Measurements from ENCODE around the gene TIAM2.

DNA sequence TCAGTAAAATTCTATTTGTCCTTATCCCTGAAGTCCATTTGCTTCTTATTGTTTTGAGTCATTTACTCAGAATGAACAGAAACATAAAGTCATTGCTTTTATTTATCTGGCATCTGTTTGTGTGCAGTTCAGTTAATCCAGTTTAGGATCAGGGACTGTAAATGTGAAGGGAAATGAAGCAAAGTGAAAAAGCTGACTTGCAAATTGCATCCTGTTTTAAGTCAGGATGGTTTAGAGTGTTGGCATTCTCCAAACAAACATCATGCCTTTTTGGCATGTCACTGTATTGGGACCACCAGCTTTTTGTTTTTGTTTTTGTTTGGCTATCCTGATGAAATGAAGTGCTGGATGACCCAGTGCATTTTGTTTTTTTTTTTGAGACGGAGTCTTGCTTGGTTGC lies 168.5 kb downstream of the TIAM2 start:
- TF ChIP-seq CTCF (IDR thresholded peaks at IDR 0.05; ENCODE audit: low read length) (no peak), EZH2 (IDR thresholded peaks at IDR 0.05; ENCODE audit: borderline replicate concordance, low read length) (no peak)

All from OCI-LY1 (cell line).